SKM-1 (cell line): ENCODE data around the gene SMYD5.

Experiments used
- DNase-seq: peaks from one replicate; lab custom pipeline; 2025; ENCODE audit not compliant: unreplicated experiment; lab: John Stamatoyannopoulos, UW

Gene SMYD5

DNA sequence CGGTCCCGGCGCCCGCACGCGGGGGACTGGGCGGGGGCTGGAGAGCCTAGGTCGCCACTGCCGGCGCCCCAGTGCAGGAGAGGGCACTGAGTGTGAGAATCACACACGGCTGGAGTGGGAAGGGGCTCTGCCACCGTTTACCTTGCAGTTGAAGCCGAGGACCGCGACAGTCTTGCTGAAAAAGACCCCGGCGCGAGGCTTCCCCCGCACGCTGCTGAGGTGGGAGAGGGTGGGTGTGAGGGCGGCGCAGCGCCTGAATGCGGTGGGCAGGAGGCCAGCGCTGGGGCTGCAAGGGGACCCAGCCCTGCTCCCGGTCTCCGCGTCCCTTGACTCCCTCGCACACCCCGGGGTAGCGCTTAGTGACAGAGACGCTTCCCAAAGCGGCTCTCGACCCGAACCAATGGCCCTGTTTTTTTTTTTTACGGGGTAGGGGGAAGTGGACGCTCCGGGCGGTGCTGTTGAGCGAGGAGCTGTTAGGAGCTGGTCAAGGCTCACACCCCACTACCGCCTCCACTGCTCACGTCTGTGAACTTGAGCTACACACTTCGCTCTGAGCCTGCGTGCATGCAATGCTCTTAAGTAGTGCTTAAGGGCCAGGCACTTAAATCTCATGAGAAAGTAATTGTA is 10.9 kb upstream of the SMYD5 start:
- no peak for DNase-seq

DNA sequence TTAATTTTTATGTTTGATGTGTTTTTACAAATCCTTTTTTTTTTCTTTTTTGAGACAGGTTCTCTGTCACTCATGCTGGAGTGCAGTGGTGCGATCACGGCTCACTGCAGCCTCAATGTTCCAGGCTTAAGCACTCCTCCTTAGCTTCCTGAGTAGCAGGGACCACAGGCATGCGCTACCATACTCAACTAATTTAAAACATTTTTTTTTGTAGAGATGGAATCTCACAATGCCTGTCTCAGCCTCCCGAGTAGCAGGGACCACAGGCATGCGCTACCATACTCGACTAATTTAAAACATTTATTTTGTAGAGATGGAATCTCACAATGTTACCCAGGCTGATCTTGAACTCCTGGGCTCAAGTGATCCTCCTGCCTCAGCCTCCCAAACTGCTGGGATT is 8.4 kb upstream of the SMYD5 start:
- no peak for DNase-seq

DNA sequence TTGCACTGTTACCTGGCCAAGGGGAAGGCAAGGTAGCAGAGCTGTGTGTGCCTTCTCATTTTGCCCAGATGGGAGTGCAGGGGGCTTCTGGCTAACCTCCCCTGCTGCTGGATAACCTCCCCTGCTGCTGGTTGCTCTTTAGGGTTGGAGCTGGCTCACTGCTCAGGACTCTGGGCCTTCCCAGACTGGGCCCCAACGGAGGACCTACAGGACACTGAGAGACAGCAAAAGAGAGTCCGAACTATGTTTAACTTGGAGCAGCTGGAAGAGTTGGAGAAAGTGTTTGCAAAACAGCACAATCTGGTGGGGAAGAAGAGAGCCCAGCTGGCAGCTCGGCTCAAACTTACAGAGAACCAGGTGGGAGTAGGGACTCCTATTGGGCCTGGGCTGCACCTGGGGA is 5.8 kb upstream of the SMYD5 start:
- DNase-seq: no peak

DNA sequence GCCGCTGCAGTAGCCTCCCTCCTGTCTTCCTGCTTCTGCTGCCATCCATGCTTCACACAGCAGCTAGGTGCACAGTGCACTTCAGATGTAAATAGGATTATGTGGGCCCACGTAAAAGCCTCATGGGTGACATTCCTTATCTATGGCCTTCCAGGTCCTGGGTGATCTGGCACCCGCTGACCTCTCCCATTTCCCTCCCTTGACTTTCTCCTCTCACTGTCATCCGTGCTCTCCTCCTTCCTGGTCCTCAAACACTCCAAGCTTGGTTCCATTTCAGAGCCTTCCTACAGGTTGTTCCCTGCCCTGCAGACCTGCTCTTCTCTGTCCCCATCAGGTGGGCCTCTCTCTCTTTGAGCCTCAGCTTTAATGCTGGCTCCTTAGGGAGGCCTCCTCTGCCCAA is 4.0 kb upstream of the SMYD5 start:
- DNase-seq: no peak

DNA sequence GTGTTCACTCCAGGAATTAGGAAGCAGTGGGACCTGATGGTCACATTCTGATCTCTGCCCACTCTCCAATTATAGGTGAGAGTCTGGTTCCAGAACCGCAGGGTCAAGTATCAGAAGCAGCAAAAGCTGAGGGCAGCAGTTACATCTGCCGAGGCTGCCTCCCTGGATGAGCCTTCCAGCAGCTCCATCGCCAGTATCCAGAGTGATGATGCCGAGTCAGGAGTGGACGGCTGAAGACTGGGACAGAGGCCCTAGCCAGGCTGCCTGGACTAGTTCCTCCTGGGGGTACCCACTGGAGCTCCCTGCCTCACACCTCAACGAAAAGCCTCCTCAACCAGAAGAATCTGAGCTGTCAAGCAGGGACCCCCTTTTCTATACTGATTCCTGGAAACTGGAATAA is 3.3 kb upstream of the SMYD5 start:
- DNase-seq: no peak

DNA sequence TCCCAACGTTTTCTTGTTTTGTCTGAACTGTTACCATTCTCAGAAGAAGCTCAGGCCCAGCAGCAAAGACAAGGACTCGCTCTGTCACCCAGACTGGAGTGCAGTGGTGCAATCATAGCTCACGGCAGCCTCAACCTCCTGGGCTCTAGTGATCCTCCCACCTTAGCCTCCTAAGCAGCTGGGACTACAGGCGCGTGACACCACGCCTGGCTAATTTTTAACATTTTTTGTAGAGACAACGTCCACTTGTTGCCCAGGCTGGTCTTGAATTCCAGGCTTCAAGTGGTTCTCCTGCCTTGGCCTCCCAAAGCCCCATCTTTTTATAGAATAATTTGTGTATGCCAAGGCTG is 2.0 kb upstream of the SMYD5 start:
- no peak for DNase-seq

DNA sequence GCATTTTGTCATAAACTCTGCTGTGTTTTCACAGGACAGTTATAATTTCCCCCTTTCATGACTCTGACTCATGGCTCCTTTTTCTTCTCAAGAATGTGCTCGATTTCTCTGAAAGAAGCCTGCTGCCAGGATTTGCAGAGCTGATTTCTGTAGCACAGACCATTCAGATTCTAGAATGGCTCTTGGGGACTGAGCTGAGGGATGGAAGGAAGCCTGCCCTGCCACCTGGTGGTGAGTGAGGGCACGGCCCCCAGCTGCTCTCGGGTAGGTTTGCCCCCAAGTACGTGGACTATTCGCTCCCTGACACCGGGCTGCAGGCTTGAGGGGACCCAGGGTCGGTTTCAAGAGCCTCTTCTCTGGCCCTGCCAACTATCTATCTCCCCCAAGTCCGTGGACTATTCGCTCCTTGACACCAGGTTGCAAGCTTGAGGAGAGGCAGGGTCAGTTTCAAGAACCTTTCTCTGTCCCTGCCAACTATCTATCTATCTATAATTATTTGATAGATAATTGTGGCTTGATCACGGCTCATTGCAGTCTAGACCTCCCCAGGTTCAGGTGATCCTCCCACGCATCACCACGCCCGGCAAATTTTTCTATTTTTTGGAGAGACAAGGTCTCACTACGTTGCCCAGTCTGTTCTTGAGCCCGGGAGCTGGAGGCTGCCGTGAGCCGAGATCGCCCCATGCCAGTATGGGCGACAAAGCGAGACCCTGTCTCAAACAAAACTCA is 1.4 kb upstream of the SMYD5 start:
- peak; percentile 30 for DNase-seq

DNA sequence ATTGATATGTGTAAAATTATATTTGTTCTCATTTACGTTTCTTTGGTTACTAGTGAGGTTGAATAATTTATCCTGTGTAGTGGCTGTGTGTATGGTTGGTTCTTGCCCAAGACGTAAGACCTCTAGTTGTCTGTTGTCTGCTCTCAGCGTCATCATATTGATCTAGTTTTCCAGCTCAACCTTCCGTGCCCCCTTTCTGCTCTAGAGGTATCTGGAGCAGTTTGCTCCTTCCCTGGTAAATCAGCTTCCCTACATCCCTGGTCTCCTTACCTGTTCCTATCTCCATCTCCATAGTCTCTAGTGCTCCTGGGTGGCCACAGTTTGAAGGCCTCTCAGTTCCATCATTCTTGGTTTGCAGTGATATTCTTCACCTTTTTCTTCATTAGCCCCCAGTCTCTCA is 1.2 kb downstream of the SMYD5 start:
- no peak for DNase-seq

DNA sequence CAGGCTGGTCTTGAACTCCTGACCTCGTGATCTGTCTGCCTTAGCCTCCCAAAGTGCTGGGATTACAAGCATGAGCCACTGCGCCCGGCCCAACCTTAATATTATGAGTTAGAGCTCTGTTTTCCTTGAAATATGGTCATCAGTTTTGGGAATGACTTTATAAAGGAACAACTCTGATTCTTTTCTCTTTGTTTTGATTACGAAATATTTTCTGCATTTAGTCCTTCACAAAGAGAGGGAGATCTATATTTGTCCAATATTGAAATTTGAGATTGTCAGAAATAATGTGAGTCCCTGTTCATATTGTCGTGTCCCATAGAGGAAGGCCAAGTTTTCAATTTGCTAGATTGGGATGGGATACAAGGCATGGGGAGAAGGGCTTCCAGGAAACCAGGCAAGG is 3.1 kb downstream of the SMYD5 start:
- no peak for DNase-seq

DNA sequence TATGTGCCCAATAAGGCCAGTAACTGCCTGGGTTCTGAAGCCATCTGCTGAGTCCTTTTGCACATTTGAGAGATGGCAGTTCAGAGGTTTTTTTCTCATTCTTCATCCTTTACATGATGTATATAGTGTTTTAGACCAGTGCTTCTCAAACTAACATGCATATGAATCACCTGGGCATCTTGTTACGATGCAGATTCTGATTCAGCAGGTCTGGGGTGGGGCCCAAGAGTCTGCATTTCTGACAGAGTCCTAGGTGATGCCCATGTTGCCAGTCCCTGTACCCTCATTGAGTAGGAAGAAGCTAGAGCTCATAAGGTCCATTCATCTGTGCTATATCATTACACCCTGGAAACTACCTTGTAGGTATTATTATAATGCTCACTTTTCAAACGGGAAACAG is 3.8 kb downstream of the SMYD5 start:
- no peak for DNase-seq

DNA sequence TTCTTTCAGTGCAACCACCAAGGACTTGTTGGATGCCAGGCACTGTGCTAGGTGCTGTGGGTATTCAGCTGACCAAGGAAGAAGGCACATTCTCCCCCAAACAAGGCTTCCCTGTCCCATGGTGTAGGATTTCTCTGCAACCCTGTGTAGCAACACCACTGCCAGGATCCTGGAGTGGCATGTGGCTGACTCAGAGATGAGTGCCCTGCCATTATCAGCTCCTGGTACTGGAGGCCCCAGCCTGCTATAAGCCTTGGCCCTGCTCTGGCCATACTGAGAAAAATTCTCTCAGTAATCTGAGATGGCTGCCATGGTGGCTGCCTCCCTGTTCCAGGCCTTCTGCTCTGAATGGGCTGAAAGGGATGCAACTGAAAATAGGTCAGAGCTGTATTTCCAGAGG is 4.3 kb downstream of the SMYD5 start:
- no peak for DNase-seq

DNA sequence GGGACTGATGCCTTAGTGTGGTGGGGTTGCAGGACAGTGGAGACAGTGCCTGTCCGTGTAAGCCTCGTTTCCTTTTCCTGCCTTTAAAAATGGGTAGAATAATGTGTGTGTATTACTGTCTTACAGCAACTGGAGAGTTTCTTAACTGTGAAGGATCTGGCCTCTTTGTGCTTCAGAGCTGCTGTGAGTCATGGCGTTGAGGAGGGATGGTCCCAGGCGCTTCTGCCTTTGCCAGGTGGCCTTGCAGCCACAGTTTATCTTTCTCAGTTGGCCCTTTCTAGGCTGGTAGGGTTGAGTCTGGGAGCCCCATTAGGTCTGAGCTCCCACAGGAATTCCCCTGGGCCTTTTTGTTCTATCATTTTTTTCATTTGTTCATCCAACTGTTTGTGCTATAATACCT is 9.8 kb downstream of the SMYD5 start:
- DNase-seq: no peak

DNA sequence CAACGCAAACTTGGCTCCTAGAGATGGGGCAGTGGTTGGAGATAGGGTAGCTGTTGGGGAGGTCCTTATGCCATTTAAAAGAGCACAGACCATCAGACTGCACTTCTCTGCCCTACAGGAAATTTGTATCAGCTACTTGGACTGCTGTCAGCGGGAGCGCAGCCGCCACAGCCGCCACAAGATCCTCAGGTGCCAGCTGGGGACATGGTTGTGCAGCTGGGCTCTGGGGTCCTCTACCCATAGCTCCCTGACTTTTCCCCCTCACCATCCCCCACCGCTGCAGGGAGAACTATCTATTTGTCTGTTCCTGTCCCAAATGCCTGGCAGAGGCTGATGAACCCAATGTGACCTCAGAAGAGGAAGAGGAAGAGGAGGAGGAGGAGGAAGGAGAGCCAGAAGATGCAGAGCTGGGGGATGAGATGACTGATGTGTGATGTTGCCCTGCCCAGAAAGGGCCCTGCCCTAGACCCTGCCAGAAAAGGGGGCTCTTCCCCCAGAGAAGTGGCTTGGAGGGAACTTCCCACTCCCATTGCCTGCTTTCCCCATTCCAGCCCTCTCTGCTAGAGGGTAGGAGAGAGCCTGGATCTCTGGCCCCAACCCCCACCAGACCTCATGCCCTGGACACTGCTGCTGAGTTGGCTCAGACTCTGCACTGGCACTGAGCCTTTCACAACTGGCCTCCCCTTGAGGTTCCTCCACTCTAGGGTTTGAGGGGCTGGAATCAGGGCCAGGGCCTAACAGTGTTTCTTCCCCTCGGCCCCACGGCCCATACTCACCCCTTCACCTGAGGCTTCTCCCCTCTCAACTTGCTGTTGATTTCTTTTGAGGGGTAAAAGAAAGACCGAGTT is 11.7 kb downstream of the SMYD5 start:
- DNase-seq: peak; percentile 74

DNA sequence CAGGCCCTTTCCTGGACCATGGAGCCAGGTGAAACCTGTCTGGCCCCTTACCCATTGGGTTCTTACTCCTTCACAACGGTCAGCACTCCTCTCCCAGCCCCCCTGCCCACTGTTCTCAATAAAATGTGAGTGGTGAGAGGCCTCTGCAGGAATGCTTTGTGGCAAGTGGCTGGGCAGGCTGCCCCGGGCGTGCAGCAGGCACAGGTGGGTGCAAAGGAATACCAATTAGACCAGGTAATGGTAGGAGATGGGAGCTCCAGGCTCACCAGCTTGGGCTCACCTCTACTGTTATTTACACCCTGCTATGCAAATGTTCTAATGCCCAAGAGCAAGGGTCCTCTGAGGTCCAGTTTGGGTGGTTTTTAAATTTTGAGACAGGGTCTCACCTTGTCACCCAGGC is 13.0 kb downstream of the SMYD5 start:
- DNase-seq: no peak

DNA sequence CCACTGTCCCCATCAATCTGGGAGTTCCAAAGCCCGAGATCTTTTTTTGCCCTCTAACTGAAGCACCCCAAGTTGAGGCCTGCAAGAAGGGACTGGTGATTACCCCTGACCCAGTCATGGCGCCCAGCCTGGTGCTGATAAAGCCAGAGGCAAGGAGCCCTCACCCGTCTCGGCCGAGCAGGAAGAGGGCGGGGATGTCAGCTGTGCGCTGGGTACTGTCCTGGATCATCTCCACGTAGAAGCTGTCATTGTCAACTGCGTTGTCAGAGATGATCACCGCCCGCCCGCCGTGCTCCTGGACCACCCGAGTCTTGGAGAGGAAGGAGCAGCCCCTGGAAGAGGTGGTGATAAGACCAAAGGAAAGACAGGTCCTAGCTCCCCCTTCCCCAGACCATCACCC is 14.6 kb downstream of the SMYD5 start:
- no peak for DNase-seq

DNA sequence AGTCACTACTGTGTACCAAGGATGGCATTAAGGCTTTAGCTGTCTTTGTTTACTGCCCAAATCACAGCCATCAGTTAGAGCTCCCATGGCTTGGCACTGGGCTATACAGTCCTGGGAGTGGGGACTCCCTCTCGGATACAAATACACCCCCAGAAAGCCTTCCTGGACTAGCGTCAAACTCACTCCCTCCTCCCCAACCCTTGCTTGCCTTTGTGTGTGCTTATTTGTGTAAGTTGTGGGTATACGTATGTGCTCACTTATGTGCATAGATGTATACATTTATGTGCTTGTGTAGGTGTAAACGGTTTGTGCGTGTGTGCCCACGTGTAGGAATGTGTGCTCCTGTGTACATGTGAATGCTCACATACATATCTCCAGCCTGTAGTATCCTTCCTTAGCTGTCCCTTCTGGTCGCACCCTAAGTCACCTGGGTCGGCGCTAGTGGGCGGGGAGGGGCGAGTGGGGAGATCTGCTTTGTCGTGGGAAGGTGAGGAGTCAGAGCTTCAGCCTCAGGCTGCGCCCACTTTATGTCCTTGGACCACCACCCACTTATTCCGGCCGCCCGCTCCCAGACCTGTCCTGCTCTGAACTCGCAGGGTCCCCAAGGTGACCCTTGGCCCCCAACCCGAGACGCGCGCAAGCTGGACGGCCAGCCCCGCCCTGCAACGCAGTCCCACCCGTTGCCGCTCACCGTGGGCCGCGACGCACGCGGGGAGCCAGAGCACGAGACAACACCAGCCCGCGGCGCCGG is 18.5 kb downstream of the SMYD5 start:
- no peak for DNase-seq

DNA sequence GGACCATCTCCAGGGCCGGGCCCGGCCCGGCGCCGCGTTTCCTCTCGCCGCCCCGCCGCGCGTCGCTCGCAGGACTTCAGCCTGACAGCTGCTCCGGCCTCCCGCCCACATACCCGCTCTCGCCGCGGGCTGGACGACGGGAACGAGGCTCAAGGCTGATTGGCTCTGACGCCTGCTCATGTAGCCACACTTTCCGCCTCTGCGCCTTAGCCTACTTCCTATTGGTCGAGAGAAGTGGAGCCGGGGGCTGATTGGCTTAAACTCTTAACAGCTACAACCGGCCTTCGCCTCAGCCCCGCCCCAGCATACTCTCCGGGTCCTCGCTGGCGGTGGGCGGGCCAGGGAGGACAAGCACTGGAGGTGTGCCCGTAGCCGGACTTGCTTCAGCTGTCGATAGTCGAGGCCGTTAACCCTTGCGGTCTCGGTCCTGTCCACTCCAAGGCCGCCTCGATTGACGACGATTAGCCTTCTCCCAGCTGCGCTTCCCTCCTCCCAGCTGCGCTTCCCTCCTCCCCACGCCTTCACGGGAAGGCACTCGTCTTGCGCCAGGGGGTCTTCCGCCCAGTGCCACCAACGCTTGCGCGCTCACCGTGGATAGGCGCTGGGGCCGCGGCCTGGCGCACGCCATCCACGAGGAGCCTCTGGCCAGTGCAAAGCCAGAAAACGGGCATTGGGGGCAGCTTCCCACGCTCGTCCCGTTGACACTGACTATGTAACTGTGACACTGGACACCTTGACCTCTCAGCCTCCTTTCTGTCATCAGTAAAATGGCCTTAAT is 19.3 kb downstream of the SMYD5 start, which contains the start of gene PRADC1:
TSS of gene PRADC1 (minus strand) at position 86 of the 778 bp plus-strand sequence. CDS start at position 7, 79 bp downstream.
- DNase-seq: peak; percentile 98

DNA sequence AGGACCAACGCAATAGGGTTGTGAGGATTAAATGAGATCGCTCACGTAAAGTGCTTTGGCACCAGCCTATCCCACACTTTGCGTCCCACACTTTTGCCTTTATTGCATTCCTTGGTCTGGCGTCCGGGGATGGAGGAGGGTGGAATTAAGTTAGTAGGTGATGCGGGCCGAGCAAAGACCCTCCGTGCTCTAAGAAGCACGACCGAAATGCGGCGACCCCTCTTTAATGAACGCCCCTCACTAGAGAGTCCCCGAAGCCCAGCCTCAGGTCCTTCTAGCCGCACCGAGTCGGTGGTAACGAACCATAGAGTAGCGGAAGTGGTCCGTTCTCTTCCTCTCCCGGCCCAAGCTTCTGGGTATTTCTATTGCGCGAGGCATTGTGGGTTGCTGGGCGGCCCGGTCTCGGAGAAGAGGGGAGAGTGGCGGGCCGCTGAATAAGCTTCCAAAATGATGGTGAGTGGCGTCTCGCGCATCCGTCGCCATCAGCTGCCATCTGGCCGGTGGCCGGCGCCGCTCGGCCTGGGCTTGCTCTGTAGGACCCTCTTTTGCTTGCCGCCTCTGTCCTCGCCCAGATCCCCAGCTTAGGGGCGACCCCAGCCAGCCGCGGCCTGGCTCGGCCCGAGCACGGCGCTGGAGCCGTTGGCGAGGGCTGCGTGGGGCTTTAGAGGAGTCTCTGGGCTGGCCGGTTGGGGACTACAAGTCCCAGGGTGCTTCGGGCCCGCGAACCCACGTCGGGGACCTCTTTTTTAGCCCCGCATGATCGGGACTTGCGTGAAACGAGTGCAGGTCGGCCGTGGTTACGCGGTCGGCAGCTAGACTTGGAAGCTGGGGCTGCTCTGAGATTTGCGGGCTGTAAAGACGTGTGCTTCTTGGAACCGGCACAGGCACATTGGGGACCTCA is 20.1 kb downstream of the SMYD5 start, which contains the start of gene CCT7:
TSS of gene CCT7 (plus strand) at position 377 of the 901 bp plus-strand sequence. CDS start at position 448, 71 bp downstream.
- DNase-seq: peak; percentile 90

DNA sequence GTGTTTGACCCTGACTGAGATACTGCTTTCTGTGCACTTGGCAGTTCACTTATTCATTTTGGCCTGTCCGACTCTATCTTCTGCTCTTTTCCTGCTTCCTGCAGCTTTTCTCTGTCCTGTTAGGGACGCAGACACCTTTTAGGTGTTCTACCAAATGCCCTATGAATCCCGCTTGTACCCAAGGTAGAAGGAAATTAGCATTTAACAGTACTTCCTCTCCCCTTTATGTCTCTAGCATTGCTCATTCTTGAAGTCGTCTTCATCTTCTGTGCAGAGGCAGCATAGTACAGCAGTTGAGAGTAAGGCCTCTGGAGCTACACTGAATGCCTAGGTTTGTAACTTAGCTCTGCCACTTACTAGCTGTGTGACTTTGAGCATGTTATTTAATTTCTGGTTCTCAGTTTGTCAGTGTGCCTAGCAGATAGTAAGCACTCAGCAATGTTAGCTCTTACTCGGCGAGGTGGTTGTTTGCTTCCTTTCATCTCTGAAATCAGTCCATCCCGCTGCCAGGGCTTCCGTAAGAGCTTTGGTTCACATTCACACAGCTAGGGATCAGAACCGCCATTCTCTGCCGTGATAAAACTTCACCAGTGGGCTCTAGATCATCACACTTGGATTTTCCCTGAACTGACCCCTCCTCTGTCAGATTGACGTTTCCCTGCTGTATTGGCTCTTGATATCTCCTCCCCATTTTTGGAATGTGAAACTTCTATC is 21.4 kb downstream of the SMYD5 start:
- no peak for DNase-seq
